GM12891 (cell line): ENCODE measurements around the gene TSHZ2.
"Not testable (repeated sequence)": the region's sequence is repeated elsewhere in the genome, so short reads cannot be mapped to it uniquely, and the experiment has no call there.

Source experiments
- DNase-seq: peaks from one replicate; pipeline ENCODE4 v3.0.0; 2011; ENCODE audit warnings: low spot score; ENCODE audit not compliant: insufficient read length
- FAIRE-seq: peaks from 2 replicates; lab custom pipeline; 2011; peaks lifted over from hg19 to GRCh38; lab: Jason Lieb, UNC
- PAX5 ChIP-seq: IDR thresholded peaks from 2 replicates; pipeline ENCODE4 v1.6.1; 2011; ENCODE audit warnings: low read length, moderate library complexity, mild to moderate bottlenecking; ENCODE audit not compliant: insufficient read depth, severe bottlenecking
- POLR2A ChIP-seq: IDR thresholded peaks from 2 replicates; pipeline ENCODE4 v1.6.1; 2011; ENCODE audit warnings: low read depth, low read length, control low read depth
- POLR2AphosphoS5 ChIP-seq: IDR thresholded peaks from 2 replicates; pipeline ENCODE4 v1.6.1; 2011; ENCODE audit warnings: low read depth, low read length, control low read depth
- POU2F2 ChIP-seq: IDR thresholded peaks from 2 replicates; pipeline ENCODE4 v1.6.1; 2011; ENCODE audit warnings: low read depth, mild to moderate bottlenecking, control low read depth, low read length, moderate library complexity
- SPI1 ChIP-seq: IDR thresholded peaks from 2 replicates; pipeline ENCODE4 v1.6.1; 2011; ENCODE audit warnings: low read depth, low read length, control low read depth
- TAF1 ChIP-seq: IDR thresholded peaks from 2 replicates; pipeline ENCODE4 v1.6.1; 2011; ENCODE audit warnings: low read depth, low read length, control low read depth

The TSHZ2 gene

DNA sequence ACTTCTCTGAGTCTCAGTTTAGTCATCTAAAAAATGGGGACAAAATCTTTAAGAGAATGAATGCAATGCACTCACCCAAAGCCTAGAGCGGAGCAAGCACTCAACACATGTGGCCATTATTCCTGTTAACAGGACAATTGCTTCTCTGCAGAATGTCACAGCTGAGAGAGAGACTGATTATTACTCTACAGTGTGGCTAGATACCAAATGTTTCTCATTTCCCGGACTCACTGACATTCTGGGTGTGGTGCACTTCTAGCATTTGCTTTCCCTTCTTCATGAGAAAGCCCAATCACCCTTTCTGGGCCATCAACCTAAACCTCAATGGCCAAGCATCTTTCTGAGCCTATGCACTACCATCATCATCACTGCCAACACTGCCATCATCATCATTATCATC, 347.6 kb downstream of the TSHZ2 start:
- FAIRE-seq, result no peak
- TF ChIP-seq POLR2AphosphoS5, result no peak
- no peak for TF ChIP-seq SPI1
- no peak for TF ChIP-seq TAF1
- TF ChIP-seq POU2F2, result no peak
- TF ChIP-seq PAX5, result no peak
- TF ChIP-seq POLR2A, result no peak

DNA sequence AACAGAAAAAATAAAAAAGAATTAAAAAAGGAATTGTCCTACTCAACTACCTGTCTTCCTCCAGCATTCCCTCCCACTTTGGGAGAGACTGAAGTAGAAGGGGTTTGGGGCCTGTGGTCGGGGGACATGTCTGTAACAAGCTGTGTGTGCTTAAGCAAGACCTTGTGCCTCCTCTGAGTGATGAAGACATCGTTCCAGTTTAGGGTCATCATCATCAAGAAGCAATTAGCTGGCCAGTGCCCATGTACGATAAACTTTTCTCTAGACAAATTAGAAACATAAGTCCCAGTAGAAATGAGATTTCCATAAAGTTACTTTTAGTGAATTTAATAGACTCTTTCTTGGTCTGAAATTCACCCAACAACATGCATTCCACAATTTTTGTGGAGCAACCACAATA, 348.5 kb downstream of the TSHZ2 start:
- TF ChIP-seq POLR2A (no peak), PAX5 (no peak), SPI1 (no peak), POLR2AphosphoS5 (no peak)
- FAIRE-seq (no peak), DNase-seq (no peak)

More for the DNA sequence above, 347.6 kb downstream of the TSHZ2 start:
- no peak for DNase-seq

DNA sequence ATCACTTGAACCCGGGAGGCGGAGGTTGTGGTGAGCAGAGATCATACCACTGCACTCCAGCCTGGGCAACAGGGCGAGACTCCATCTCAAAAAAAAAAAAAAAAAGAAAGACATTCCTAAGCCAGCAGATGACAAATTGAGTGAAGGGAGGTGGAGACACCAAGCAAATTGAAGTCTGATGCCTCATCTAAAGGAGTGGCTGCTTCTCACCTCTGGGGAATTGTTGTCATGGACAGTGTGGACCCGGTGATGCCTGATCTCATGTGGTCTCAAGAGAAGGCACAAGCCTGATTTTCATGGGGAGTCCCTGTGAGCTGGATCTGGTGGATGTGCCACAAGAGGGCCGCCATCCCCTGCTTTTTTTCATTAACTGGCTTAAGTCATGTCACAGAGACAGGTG, 349.4 kb downstream of the TSHZ2 start:
- TF ChIP-seq PAX5, result no peak
- DNase-seq (no peak), FAIRE-seq (no peak)

DNA sequence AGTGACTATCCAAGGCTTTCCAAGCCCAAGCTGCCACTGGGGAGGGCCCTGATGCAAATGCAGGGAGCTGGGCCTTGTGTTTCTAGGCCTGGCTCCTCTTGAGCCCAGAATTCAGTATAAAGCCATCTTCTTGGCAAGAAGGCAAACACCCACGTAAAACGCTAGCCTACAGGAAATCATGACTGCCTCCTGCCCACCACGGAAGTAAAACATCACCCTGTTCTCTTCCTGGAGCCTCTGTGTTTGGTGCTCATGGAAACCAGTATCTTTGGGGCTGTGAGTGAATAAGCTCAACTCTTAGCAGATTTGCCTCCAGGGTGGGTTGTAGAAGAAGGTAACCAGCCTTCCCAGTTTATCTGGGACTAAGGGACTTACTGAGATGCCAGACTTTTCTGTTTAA, 350.5 kb downstream of the TSHZ2 start:
- FAIRE-seq (no peak), DNase-seq (no peak)
- TF ChIP-seq PAX5 (no peak), SPI1 (no peak), POLR2AphosphoS5 (no peak), POU2F2 (no peak), POLR2A (no peak), TAF1 (no peak)

DNA sequence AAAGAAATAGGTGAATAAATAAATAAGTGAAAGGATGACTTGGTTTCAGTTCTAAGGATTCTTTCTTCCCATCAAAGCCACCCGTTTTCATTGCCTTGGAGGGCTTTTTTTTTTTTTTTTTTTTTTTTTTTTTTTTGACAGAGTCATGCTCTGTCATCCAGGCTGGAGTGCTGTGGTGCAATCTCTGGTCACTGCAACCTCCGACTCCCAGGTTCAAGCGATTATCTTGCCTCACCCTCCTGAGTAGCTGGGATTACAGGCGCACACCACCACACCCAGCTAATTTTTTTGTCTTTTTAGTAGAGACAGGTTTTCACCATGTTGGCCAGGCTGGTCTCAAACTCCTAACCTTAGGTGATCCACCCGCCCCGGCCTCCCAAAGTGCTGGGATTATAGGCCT, 351.3 kb downstream of the TSHZ2 start:
- DNase-seq, FAIRE-seq: not testable (repeated sequence)

DNA sequence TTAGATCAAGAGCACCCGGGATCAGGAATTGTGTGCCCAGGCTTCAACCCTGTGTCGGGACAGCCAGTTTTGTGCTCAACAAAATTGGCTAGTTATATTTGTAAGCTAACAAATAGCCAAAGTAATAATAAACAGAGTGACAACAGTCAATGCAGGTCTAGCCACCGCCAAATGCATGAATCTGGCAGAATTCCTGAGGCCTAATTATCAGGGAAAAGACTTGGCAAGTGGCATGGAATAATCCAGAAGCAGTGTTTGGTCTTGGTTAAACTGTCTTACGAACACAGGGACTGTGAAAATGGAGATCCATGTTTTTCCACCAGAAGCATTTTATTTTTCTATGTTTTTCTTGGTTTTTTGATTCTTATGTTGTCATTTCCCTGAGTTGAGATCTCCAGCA, 352.7 kb downstream of the TSHZ2 start:
- no peak for FAIRE-seq
- TF ChIP-seq POLR2AphosphoS5, result no peak
- no peak for TF ChIP-seq POLR2A
- TF ChIP-seq SPI1, result no peak
- TF ChIP-seq TAF1, result no peak
- TF ChIP-seq POU2F2, result no peak
- no peak for TF ChIP-seq PAX5
- no peak for DNase-seq

DNA sequence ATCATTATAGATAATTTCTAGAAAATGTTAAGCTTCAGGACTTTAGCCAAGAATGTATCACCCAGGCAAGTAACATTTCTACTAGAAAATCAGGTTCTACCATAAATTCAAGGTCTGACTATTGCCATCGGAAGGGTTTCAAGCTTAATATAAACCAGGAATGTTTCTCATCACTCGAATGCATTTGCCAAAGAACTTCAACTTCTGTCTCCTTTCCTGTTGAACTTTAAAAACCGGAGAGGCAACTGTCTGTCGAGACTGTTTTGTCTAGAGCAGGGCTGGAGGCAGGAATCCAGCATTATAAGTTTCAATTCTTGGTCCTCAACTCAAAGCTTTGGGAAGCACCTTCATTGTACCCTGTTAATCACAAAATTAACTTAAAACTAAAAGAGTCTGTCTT, 356.8 kb downstream of the TSHZ2 start:
- FAIRE-seq (no peak), DNase-seq (no peak)
- TF ChIP-seq SPI1, result no peak
- no peak for TF ChIP-seq POU2F2
- no peak for TF ChIP-seq POLR2A
- no peak for TF ChIP-seq PAX5
- no peak for TF ChIP-seq TAF1
- TF ChIP-seq POLR2AphosphoS5, result no peak

DNA sequence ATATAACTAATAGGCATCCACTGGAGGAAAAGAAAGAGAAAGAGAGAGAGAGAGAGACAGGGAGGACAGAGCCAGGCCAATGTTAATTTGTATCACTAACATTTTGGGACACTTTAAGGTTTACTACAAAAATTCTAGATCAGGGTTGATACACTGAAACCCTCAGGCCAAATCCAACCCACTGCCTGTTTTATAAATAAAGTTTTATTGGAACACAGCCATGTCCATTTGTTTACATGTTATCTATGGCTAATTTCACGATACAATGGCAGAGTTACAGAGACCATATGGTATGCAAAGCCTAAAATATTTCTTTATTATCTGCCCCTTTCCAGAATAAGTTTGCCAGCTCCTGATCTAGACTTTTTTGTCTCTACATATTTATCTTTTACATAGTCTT, 357.6 kb downstream of the TSHZ2 start:
- DNase-seq (no peak), FAIRE-seq (no peak)
- TF ChIP-seq POLR2AphosphoS5, result no peak
- no peak for TF ChIP-seq TAF1
- TF ChIP-seq SPI1, result no peak
- no peak for TF ChIP-seq POLR2A
- TF ChIP-seq POU2F2, result no peak
- no peak for TF ChIP-seq PAX5

DNA sequence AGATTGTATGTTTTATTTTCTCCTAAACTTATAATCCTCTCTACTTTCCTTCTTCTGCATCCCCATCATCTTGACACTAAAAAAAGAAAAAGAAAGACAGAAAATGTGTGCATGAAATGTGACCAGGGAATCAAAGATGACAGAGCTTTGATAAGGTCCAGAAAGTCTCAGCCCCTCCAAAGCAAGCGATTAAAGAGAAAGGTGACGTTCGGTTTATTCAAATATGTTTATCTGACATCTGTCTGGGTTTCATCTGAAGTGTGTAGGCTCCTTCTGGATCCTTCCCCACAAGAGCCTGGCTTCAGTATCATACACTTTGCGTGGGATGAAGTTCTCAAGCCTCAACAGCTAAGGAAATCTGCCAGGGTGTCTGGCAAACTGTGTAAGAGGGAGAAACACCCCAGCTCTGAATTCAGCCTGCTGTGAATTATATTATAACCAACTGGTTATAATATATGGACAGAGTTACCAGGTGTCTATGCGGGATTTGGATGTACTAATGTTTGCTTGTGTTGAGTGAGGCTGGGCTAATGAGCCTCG, 358.5 kb downstream of the TSHZ2 start:
- TF ChIP-seq TAF1, result no peak
- no peak for TF ChIP-seq POLR2A
- TF ChIP-seq SPI1, result no peak
- no peak for TF ChIP-seq POU2F2
- no peak for TF ChIP-seq PAX5
- TF ChIP-seq POLR2AphosphoS5, result no peak
- FAIRE-seq (no peak), DNase-seq (no peak)

DNA sequence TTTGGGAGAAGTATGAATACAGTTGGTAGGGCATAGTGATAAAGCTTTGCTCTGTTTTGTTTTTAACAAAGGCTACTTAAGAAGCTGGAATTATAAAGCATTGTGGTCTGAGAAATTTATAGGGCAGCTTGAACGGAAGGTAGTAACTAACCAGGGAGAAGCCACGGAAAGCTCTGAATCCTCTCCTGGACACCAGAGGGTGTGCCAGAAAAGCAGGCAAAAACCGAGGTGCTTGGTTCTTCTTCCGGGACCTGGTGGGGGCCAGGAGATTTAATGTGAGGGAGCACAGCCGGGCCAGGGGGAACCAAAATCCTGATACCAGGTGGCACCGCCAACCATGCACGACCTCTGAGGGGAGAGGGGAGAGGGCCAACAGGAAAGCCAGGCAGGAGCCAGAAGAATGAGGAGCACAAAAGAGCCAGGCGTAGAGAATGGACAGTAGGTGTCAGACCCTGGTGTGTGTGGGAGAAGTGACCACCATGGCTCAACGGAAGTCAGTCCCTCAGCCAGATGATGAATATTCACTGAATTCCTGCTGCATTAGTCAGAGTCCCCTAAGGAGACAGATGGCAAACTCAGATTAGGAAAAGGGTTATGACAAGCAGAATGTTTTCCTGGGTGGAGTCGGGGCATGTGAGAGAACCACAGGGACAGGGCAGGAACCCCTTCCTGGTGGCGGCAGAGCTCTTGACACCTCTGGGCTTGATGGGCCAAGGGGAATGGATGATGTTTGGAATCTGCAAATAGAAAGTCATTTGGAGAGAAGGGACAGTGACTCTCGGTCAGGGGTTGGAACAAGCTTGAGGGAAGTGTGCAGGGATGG, 359.2 kb downstream of the TSHZ2 start:
- no peak for DNase-seq
- FAIRE-seq, result no peak
- no peak for TF ChIP-seq SPI1
- TF ChIP-seq POLR2A, result no peak
- no peak for TF ChIP-seq POLR2AphosphoS5
- TF ChIP-seq POU2F2, result no peak
- no peak for TF ChIP-seq TAF1
- TF ChIP-seq PAX5, result no peak
